ENCODE measurements around the gene DCAF5. TPM values are rescaled to one million over a fixed set of nuclear protein-coding genes. Genes with fewer than 3 reads are reported as not detected.
A peak's percentile ranks its signal among the peaks of the same experiment; 100 is the strongest.
"Not testable (repeated sequence)": the region's sequence is repeated elsewhere in the genome, so short reads cannot be mapped to it uniquely, and the experiment has no call there.

DCAF5 gene
- 12.9 and 19.6 TPM in 2 replicates for total RNA-seq (2014; rRNA removed)
- polyA plus RNA-seq (2012): 15.3 TPM

DNA sequence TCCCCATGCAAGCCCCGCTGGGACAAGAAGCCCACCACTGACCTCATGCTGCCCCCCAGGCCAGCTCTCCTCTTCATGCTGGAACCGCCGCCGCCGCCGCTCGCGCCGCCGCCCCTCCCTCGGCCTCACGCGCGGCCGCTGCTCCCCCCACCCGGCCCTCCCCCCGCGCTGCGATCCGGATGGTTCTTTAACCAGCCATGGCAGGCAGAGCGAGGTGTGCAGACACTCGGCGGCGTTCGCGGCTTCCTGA is at the start of gene DCAF5:
DCAF5 (minus strand) TSS at position 218 of the 250 bp plus-strand sequence; CDS start at position 77, 141 bp downstream.
- no peak for DNase-seq (ENCODE audit: low read depth)

- no peak for DNase-seq (ENCODE audit: low read depth)
These were observed 46.9 kb upstream of the DCAF5 start for GRCh38 chr14:69199786-69200185.

- no peak for DNase-seq (ENCODE audit: low read depth)
These were observed 40.8 kb upstream of the DCAF5 start for GRCh38 chr14:69193721-69194120.

DNA sequence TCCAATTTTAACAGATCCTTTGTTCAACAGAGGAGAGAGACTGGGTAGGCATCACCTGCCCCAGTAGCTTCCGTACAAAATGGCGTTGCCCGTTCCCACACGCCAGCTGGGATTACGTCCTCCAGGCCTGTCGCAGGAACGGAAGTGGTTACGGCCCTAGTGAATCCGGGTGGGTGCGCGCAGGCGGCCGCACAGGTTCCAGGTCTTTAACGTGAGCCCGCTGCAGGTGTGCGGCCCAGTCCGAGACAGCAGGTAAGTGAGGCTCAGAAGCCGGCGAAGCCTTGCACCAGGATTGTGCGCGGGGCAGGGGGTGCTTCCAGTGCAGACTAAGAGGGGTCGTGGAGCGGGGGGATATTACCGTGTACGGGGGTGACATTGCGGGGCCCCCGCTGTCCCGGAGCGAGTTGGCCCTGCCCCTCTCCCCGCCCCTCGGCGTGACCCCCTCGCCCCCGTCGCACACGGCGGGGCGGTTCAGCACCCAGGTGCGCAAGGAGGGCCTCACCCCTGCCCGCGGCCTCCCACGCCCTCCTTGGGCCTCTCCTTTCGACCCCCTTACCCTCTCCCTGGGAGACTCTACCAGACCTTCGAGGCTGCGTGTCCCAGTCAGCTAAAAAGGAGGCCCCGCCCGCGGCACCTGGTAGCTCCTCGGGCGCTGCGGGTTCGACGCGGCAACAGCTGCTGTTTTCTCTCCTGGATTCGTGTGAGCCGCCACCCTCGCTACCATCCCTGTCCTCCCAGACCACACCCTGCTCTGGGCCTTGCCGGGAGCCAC is 38.6 kb upstream of the DCAF5 start, which contains the start of gene EXD2:
EXD2 (plus strand) TSS at position 159 of the 772 bp plus-strand sequence. CDS start 17,973 bp downstream, outside the sequence.
- DNase-seq (ENCODE audit: low read depth): peak; percentile 77

- DNase-seq (ENCODE audit: low read depth): no peak
These were observed 37.3 kb upstream of the DCAF5 start for GRCh38 chr14:69190191-69190590.

DNA sequence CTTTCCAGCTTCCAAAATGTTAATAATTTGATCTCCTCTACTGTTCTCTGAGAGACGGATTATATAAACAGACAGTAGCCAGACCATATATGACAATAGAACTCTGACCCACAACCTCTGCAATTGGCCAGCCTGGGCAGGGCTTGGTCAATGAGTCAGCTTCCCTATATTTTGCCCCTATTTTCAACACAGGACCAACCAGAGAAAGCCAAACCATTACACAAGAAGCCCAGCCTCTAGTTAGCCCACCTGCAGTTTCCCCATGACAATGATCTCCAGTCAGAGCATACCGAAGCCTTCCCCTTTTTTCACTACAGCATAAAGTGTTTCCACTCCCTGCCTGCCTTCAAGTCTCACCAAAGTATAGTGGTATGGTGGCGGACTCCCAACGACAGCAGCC is 30.8 kb upstream of the DCAF5 start:
- DNase-seq (ENCODE audit: low read depth): peak; percentile 3

- not testable (repeated sequence) for DNase-seq (ENCODE audit: low read depth)
These were observed 29.7 kb upstream of the DCAF5 start for GRCh38 chr14:69182580-69182979.

- DNase-seq (ENCODE audit: low read depth): no peak
These were observed 28.6 kb upstream of the DCAF5 start for GRCh38 chr14:69181491-69181890.

DNA sequence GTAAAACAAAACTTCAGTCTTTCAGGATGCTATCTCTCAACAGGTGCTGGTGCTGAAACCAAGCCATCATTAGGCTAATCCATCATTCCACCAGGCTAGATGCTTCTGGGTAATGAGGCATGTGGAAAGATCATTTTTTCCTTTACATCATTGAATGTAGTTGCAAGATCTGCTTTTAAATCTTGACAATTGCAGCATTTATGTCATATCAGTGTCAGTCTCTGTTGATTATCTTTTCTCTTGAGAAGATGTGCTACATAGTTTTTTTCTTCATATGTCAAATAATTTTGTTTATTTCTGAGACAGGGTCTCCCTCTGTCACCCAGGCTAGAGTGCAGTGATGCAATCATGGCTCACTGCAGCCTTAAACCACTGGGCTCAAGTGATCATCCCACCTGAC is 22.2 kb upstream of the DCAF5 start:
- DNase-seq (ENCODE audit: low read depth): no peak

GRCh38 chr14:69171569-69171968 is 18.6 kb upstream of the DCAF5 start:
- no peak for DNase-seq (ENCODE audit: low read depth)

DNA sequence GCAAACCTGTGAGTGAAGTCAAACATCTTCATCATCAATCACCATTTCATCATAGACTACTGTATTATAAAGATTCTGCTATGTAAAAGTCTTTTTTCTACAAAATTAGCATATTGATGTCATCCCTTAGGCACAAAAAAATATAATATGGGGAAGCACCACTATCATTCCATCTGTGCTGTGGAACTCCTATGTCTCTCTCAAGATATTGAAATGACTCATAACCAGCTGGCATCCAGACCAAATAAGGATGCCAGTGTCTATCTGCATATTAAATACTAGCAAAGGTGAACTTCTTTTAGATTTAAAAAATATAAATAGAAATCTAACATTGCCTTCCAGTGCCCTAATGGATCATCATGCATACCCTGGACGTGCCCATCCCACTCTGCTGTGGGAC is 17.9 kb upstream of the DCAF5 start:
- DNase-seq (ENCODE audit: low read depth): peak; percentile 45

DNA sequence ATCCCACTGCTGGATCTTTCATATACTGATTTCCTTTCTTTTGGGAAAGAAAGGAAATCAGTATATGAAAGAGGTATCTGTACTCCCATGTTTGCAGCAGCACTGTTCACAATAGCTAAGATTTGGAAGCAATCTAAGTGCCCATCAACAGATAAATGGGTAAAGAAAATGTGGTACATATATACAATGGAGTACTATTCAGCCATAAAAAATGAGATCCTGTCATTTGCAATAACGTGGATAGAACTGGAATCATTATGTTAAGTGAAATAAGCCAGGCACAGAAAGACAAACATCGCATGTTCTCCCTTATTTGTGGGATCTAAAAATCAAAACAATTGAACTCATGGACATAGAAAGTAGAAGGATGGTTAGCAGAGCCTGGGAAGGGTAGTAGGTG is 12.9 kb upstream of the DCAF5 start:
- not testable (repeated sequence) for DNase-seq (ENCODE audit: low read depth)

DNA sequence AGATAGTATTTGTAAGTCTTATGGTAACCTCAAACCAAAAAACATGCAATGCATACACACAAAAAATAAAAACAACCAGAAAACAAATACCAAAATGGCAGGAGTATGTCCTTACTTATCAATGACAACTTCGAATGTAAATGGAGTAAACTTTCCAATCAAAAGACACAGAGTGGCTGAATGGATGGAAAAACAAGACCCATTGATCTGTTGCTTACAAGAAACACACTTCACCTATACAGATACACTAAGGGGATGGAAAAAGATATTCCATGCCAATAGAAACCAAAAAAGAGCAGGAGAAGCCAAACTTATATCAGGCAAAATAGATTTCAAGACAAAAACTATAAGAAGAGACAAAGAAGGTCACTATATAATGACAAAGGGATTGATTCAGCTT is 8.7 kb upstream of the DCAF5 start:
- no peak for DNase-seq (ENCODE audit: low read depth)

DNA sequence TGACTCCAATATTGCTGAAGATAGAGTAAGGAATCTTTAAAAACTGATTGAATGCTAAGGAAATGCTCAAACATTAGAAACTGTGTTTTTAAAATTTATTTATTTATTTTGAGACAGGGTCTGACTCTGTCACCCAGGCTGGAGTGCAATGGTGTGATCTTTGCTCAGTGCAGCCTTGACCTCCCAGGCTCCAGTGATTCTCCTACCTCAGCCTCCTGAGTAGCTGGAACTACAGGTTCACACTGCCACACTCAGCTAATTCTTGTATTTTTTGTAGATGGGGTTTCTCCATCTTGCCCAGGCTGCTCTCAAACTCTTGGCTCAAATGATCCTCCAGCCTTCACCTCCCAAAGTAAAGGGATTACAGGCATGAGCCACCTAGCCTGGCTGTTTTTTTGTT is 3.3 kb upstream of the DCAF5 start:
- DNase-seq (ENCODE audit: low read depth): no peak

DNA sequence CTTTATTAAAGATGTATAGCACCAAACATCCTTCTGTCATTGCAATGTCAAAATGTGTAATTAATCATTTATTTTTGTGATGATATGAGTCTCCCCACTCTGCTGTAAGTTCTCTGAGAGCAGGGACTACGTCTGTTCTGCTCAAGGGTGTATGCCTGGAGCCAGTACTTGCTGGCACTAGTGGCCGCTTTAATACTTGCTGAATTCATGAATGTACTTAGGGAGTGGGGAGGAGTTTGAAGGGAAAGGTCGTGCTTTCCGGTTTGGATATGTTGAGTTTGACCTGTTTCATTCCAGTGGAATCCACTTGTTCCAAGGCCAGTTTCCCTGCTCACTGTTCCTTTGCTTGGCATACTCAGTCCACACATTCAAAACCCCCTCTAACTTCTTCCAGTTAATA is 1.9 kb upstream of the DCAF5 start:
- DNase-seq (ENCODE audit: low read depth): no peak

- DNase-seq (ENCODE audit: low read depth): peak; percentile 72
These were observed 953 bp upstream of the DCAF5 start for GRCh38 chr14:69153873-69154270.

DNA sequence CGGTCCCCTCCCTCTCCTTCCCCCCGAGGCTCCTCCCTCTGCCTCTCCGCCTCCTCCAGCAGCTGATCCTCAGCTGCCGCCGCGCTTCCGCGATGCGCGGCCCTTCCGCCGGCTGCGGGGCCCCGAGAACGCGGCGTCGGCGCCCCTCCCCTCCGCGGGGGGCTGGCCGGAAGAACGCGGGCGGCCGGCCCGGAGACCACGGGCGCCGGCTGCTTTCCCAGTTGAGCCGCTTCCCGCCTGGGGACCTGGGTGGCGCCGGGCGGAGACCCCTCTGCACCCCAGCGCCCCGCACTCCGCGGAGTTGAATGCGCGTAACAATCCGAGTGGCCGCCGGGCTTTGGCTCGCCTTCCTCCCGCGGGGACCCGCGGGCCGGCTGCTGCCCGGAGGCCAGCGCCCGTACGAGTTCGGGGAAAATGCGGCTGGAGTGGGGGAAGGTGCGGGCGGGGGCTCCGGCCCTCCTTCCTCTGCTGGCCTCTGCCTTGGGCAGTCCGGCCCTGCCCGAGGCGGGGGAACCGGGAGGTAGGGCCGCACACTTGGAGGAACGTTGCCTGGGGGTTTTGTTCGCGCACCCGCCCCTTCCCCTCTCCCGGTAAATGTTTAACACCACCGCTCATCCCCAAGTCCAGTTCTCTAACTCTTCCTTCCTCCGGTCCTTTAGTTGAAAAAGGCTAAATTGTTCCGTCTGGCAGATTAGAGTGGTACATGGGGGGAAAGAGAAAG is 393 bp upstream of the DCAF5 start:
- peak; percentile 90 for DNase-seq (ENCODE audit: low read depth)

DNA sequence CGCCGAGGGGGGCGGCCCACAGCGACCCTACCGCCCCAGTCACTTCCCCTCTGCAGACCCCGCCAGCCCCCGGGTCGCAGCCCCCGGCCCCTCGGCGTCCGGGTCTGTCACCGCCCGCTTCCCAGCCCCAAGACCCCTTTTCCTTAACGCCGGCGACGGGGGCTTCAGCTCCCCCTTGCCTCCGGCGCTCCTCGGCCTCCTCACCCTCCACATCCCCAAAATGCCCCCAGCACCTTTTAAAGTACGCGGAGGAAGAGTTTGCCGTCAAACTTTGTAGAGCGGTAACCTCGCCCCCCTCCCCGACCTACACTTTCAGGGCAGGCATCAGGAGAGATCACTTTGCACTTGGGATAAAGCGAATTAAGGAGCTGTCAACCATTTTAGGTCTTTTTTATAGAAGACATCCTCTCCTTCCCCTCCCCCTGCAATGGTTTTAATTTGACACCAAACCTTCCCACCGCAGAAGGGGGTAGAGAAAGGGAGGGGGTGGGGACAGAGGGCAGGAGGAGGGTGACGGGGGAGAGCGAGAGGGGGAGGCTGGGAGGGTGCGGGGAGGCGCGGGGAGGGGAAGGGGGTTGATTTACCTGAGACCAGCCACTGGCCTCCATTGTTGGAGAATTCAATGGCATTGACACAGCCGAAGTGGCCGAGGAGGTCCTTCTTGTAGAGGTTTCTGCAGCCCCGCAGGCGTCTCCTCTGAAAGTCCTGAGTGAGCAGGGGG is 578 bp downstream of the DCAF5 start:
- peak; percentile 50 for DNase-seq (ENCODE audit: low read depth)

DNA sequence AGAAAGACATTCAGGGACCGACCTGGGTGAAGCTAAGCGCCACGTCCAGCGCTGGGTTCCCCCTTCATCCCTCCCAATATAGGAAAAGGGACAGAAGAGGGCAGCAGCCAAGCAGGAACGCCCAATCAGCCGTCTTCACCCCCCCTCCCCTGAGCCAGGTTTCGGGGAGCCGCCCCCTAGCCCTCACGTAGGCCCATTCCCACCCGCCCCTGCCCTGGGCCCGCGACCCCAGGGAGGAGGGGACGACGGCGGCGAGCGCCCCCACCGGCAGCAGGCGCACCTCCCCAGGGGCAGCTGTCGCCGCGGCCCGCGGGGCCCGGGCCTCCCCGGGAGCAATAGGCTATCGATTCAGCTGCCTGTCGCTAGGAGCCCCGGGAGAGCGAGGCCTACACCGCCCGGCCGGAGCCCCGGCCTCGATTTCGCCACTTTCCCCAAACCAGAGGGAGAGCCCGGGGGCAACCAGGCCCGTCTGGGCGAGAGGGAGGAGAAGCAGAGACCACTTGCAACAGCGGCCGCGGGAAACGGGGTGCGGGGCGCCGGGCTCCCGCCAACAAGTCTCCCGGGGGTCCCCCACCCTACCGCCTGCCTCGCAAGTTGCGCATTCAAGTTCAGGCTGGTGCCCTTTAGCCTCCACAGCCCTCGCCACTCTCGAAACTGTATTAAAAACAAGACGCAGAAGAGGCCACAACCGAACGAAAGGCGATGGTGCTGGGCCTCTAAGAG is 1.3 kb downstream of the DCAF5 start:
- peak; percentile 67 for DNase-seq (ENCODE audit: low read depth)

DNA sequence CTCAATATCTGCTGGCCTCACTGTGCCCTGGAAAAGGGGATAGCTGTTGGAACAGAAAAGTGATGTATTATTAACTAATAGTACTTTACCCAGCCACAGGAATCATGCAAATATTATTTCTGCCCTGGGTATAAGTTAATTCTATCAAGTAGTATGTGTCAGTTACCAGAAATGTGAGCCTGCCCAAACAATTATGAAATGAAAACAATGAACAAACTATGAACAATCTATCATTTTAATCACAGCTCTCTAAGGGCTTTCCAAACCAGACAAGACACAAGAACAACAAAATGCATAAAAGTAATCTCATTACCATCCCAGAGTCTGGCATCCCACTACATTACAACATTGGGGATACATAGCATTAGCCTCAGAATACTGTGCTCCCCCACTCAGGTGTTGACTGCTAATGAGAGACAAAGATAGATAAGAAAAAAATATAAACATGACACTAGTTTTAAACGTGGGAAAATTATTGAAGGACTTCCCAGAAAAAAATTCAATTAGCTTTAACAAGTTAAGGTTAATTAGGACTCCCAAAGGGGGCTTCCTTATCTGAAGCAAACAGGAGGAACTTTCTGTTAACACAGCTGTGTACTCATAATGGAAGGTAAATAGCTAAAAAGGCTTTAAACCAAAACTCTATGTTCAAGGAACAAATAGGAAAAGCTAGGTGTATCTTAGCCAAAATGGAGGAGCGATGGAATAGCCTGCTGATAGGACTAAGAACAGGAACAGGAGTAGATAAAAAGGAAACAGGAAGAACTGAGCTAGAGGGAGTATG is 3.3 kb downstream of the DCAF5 start:
- no peak for DNase-seq (ENCODE audit: low read depth)

GRCh38 chr14:69142101-69142500 is 10.8 kb downstream of the DCAF5 start:
- no peak for DNase-seq (ENCODE audit: low read depth)

Data from LHCN-M2 (cell line).